HepG2 (cell line): ENCODE results near the gene LMX1B. TPM values are rescaled to one million over a fixed set of nuclear protein-coding genes. Genes with fewer than 3 reads are reported as not detected.

ENCODE experiments used
- ATAC-seq: fragments of 200-7000 bp; cut with Tn5 transposase; 3 replicates; pipeline ENCODE4 v1.9.1; 2020; ENCODE audit warnings: mild to moderate bottlenecking, moderate library complexity
- BruUV-seq: library from RNA; stranded (reverse); fragments of 400-500 nt; replicated peaks from 2 replicates; lab custom pipeline; 2021; lab: Mats Ljungman, UMichigan
- CTCF ChIA-PET: fragments of 300-600 bp; formaldehyde crosslinking; extraction: SDS; loops from one replicate; lab custom pipeline; 2021; ENCODE audit warnings: low total read pairs, inconsistent platforms, low intra/inter-chr PET ratio; lab: Yijun Ruan, JAX
- POLR2A ChIA-PET: fragments of 350-600 bp; sonication (Branson Sonifier 250); formaldehyde crosslinking; loops from one replicate; lab custom pipeline; 2020; ENCODE audit warnings: antibody characterized with exemption, inconsistent platforms; lab: Yijun Ruan, JAX
- DNase-seq: peaks from one replicate; pipeline ENCODE4 v3.0.0-alpha.2; 2015; ENCODE audit warnings: low spot score
- FAIRE-seq: peaks from 3 replicates; lab custom pipeline; 2011; peaks lifted over from hg19 to GRCh38; lab: Jason Lieb, UNC
- H2AFZ ChIP-seq: one replicate; pipeline ENCODE4 v1.6.1; 2011; ENCODE audit warnings: low read length, inconsistent platforms
- H3K27ac ChIP-seq: fragments of 300-600 bp; 3 replicates; pipeline ENCODE4 v1.8.0; 2011; ENCODE audit warnings: mixed run types, mild to moderate bottlenecking, mixed read lengths, low read length, inconsistent platforms; ENCODE audit not compliant: insufficient read depth; ENCODE audit errors: extremely low read length
- H3K27me3 ChIP-seq, 2 experiments: fragments of 200-600 bp in 1 of 2; 2 replicates in 1 of 2; 3 replicates in 1 of 2; pipeline versions ENCODE4 v1.6.0 to v1.8.0; 2011; ENCODE audit warnings: low read length in 2 of 2, mild to moderate bottlenecking in 2 of 2, moderate library complexity in 2 of 2, inconsistent platforms in 1 of 2; ENCODE audit not compliant: insufficient read depth in 2 of 2, control insufficient read depth in 1 of 2
- H3K36me3 ChIP-seq, 2 experiments: fragments of 200-600 bp in 1 of 2; replicated peaks in 1 of 2; 2 replicates in 1 of 2; 3 replicates in 1 of 2; pipeline versions ENCODE4 v1.5.1 to v1.8.0; 2011; ENCODE audit warnings: low read length in 2 of 2, inconsistent platforms in 1 of 2; ENCODE audit not compliant: insufficient read depth in 2 of 2, control insufficient read depth in 1 of 2
- H3K4me1 ChIP-seq: 2 replicates; pipeline ENCODE4 v1.5.1; 2012; ENCODE audit warnings: low read length, inconsistent platforms; ENCODE audit not compliant: insufficient read depth
- H3K4me2 ChIP-seq: 2 replicates; pipeline ENCODE4 v1.6.0; 2011; ENCODE audit warnings: low read depth, low read length, inconsistent platforms
- H3K4me3 ChIP-seq, 3 experiments: fragments of 200-600 bp in 1 of 3; sonication (generic), shearing (Covaris generic) in 1 of 3; replicated peaks in 1 of 3; 2 replicates each; pipeline ENCODE4 v1.5.1; 2011 to 2016; ENCODE audit warnings: low read length in 3 of 3, inconsistent platforms in 2 of 3, low read depth in 2 of 3, mild to moderate bottlenecking in 2 of 3, control low read depth in 1 of 3, mixed read lengths in 1 of 3; ENCODE audit not compliant: insufficient read depth in 1 of 3
- H3K79me2 ChIP-seq: one replicate; pipeline ENCODE4 v1.6.1; 2011; ENCODE audit warnings: low read length, inconsistent platforms; ENCODE audit not compliant: insufficient read depth
- H3K9ac ChIP-seq: 2 replicates; pipeline ENCODE4 v1.6.0; 2011; ENCODE audit warnings: mild to moderate bottlenecking, low read depth, low read length, inconsistent platforms; ENCODE audit not compliant: insufficient read depth
- H3K9me3 ChIP-seq: 2 replicates; pipeline ENCODE4 v1.5.1; 2012; ENCODE audit warnings: mild to moderate bottlenecking, low read length
- H4K20me1 ChIP-seq: 2 replicates; pipeline ENCODE4 v1.6.0; 2011; ENCODE audit warnings: inconsistent platforms, mild to moderate bottlenecking, low read length, moderate library complexity; ENCODE audit not compliant: insufficient read depth
- KDM2A ChIP-seq: sonication (generic); formaldehyde crosslinking; IDR thresholded peaks from 2 replicates; pipeline ENCODE4 v1.4.0; 2020; ENCODE audit warnings: low read depth, missing genetic modification reagents, borderline replicate concordance
- RXRB ChIP-seq: IDR thresholded peaks from 2 replicates; pipeline ENCODE4 v1.6.1; 2016; ENCODE audit warnings: borderline replicate concordance, missing genetic modification reagents, missing compliant biosample characterization
- ZC3H4 ChIP-seq: sonication (generic); formaldehyde crosslinking; IDR thresholded peaks from 2 replicates; pipeline ENCODE4 v1.4.0; 2020; ENCODE audit warnings: missing genetic modification reagents, borderline replicate concordance
- ZFX ChIP-seq: sonication (generic); formaldehyde crosslinking; IDR thresholded peaks from 2 replicates; pipeline ENCODE4 v1.4.0; 2020; ENCODE audit warnings: mild to moderate bottlenecking, low read depth, missing genetic modification reagents, moderate library complexity
- ZNF777 ChIP-seq: sonication (generic); formaldehyde crosslinking; IDR thresholded peaks from 2 replicates; pipeline ENCODE4 v1.4.0; 2020; ENCODE audit warnings: missing genetic modification reagents
- WGBS: methylation state at CpG from one replicate; pipeline ENCODE4 v1.1.6; 2017; ENCODE audit warnings: low lambda C conversion rate; 5-methylcytosine and 5-hydroxymethylcytosine counted together
- in situ Hi-C: cut with HindIII; loops from 2 replicates; pipeline ENCODE4 v1.10.0; 2017; ENCODE audit warnings: low pct_unique_long_range_greater_than_20kb; ENCODE audit not compliant: extremely low pct_ligation_motif_present
- intact Hi-C: fragments of 100-400 bp; cut with micrococcal nuclease; formaldehyde crosslinking; loops from one replicate; pipeline ENCODE4 v1.10.0; 2022; ENCODE audit not compliant: unreplicated experiment
- polyA plus RNA-seq, 8 experiments: library from polyadenylated mRNA; depleted of rRNA in 3 of 8; stranded (reverse) in 7 of 8; unstranded in 1 of 8; fragments of >200 nt; fragmentation: Illumina TruSeq in 4 of 8; extraction: Trizol in 4 of 8; gene quantifications; 2 replicates each; pipeline versions ENCODE4 v1.2.1 to v1.2.3, GENCODE V29; 2011 to 2016; ENCODE audit warnings: low read depth in 4 of 8, missing spikeins in 1 of 8, mixed read lengths in 1 of 8; ENCODE audit not compliant: insufficient read depth in 1 of 8
- total RNA-seq, 5 experiments: library from RNA; depleted of rRNA; stranded (reverse); fragments of >200 nt; fragmentation: Illumina TruSeq; extraction: Trizol; gene quantifications; 2 replicates each; pipeline ENCODE4 v1.2.3, GENCODE V29; 2016; ENCODE audit warnings: low read depth in 1 of 5
- TF ChIP-seq, protein P1 (sequence below): sonication (generic); formaldehyde crosslinking; IDR thresholded peaks from 2 replicates; pipeline ENCODE4 v1.4.0; 2020; ENCODE audit warnings: mild to moderate bottlenecking, missing genetic modification reagents
- TF ChIP-seq, protein P2 (sequence below): sonication (generic); formaldehyde crosslinking; IDR thresholded peaks from 2 replicates; pipeline ENCODE4 v1.4.0; 2020; ENCODE audit warnings: missing genetic modification reagents; ENCODE audit errors: not compliant biosample characterization

The LMX1B gene
- total and polyA plus RNA-seq, 2 of the 13 experiments (the other 11 are each of a cell fraction or from before 2014, with no cell fraction given), result not detected

DNA sequence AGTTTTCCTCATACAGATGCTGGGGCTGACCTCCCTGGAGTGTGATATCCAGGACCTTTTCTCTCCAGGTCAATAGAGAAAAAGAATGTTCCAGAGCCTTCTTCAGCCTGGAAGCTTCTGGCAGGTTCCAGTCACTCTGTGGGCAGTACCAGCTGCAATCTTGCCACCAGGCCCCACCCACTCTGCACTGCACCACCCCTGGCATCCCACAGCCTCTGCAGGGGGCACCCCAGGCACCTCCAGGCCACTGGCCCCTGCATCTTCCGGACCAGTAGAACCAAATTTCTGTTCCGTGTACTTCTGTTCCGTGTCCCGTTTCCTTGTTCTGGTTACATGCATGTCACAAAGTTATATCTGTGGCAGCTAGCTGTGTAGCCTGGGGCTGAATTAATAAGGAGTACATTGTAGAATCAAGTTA, 107.8 kb downstream of the LMX1B start:
- no peaks in the 10 kb centered on the region for H3K79me2 ChIP-seq
- no TSS peak for BruUV-seq
- H3K27ac ChIP-seq, result no peak overlapping the region
- no peaks in the 10 kb centered on the region for H4K20me1 ChIP-seq
- no peaks in the 10 kb centered on the region for H3K4me1 ChIP-seq
- no peaks in the 10 kb centered on the region for H3K36me3 ChIP-seq
- ChIA-PET CTCF (no interaction called here), POLR2A (no interaction called here)
- no peak overlapping the region for H3K9ac ChIP-seq
- no peak for ATAC-seq
- no peak for TF ChIP-seq RXRB (CRISPR knock-in tag)
- H2AFZ ChIP-seq, result peak overlapping the region; percentile 54
- no peak for FAIRE-seq
- in situ Hi-C loops, result no loop called here
- H3K4me3 ChIP-seq, result no peak overlapping the region
- no peak overlapping the region for H3K4me2 ChIP-seq
- H3K9me3 ChIP-seq, result no peaks in the 10 kb centered on the region
- DNase-seq, result no peak
- H3K27me3 ChIP-seq, result peaks cover 2 to 44% of the 10 kb centered on the region in 2 experiments; a peak in 3 of 5 replicates
- intact Hi-C loops, result no loop called here
- 91% methylated on average over 4 of the region's 4 CpGs for WGBS

DNA sequence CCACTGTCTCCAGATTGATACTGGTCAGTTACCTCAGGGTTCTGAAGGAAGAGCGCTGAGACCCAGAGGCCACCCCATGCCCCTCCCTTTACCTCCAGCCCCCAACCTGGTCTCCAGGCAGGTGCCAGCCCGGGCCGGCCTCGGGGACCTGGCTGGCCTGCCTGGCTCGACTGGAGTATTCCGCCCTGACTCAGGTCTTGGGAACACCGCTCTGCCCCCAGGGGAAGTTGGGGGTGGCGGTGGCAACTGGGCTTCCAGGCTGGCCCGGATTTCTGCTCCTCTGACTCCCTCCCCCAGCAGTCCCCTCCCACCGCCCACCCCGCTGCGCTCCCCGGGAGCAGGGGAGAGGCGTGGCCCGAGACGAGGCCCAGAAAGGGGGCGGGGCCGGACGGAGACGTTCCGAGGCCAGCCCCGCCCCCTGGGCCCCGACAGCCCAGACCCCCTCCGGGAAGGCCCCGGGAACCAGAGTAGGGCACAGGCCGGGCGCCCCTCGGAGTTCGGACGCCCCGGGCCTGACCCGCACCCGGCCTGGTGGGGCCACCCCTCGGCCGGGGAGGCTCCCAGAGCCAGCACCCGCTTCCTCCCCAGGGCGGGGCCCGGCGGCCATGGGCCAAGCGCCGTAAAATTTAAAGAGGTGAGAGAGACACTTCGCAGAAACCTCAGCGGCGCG, 108.7 kb downstream of the LMX1B start:
- Histone ChIP-seq H3K9me3 (no peaks in the 10 kb centered on the region), H2AFZ (no peak overlapping the region), H3K4me3 (peak overlapping the region; percentile 58 to 72 (median 60); a peak in 5 of 6 replicates), H3K79me2 (no peaks in the 10 kb centered on the region), H3K27me3 (peaks cover 2 to 44% of the 10 kb centered on the region in 2 experiments; a peak in 3 of 5 replicates), H3K27ac (no peak overlapping the region), H3K9ac (no peak overlapping the region), H3K36me3 (no peaks in the 10 kb centered on the region), H4K20me1 (no peaks in the 10 kb centered on the region), H3K4me2 (peak overlapping the region; percentile 66), H3K4me1 (no peaks in the 10 kb centered on the region)
- peak; percentile 70 for ATAC-seq
- WGBS, result 4% methylated on average over 10 of the region's 45 CpGs
- CTCF ChIA-PET, result no interaction called here
- in situ Hi-C loops, result no loop called here
- no TSS peak for BruUV-seq
- DNase-seq, result no peak
- intact Hi-C loops, result no loop called here
- POLR2A ChIA-PET, result no interaction called here
- no peak for FAIRE-seq
- TF ChIP-seq ZNF777 (CRISPR knock-in tag) (peak; percentile 38; the same call in 1 of the 2 replicates), KDM2A (peak; percentile 23; the same call in 1 of the 2 replicates), ZFX (CRISPR knock-in tag) (peak; percentile 43; the same call in 1 of the 2 replicates), ZC3H4 (CRISPR knock-in tag) (no peak)
- TF ChIP-seq, protein P1, sequence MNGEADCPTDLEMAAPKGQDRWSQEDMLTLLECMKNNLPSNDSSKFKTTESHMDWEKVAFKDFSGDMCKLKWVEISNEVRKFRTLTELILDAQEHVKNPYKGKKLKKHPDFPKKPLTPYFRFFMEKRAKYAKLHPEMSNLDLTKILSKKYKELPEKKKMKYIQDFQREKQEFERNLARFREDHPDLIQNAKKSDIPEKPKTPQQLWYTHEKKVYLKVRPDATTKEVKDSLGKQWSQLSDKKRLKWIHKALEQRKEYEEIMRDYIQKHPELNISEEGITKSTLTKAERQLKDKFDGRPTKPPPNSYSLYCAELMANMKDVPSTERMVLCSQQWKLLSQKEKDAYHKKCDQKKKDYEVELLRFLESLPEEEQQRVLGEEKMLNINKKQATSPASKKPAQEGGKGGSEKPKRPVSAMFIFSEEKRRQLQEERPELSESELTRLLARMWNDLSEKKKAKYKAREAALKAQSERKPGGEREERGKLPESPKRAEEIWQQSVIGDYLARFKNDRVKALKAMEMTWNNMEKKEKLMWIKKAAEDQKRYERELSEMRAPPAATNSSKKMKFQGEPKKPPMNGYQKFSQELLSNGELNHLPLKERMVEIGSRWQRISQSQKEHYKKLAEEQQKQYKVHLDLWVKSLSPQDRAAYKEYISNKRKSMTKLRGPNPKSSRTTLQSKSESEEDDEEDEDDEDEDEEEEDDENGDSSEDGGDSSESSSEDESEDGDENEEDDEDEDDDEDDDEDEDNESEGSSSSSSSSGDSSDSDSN (CRISPR knock-in tag), result peak; percentile 19; the same call in 1 of the 2 replicates
- TF ChIP-seq, protein P2, sequence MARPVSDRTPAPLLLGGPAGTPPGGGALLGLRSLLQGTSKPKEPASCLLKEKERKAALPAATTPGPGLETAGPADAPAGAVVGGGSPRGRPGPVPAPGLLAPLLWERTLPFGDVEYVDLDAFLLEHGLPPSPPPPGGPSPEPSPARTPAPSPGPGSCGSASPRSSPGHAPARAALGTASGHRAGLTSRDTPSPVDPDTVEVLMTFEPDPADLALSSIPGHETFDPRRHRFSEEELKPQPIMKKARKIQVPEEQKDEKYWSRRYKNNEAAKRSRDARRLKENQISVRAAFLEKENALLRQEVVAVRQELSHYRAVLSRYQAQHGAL (CRISPR knock-in tag), result no peak
